ENCODE data around the gene HABP4.

The HABP4 gene

DNA sequence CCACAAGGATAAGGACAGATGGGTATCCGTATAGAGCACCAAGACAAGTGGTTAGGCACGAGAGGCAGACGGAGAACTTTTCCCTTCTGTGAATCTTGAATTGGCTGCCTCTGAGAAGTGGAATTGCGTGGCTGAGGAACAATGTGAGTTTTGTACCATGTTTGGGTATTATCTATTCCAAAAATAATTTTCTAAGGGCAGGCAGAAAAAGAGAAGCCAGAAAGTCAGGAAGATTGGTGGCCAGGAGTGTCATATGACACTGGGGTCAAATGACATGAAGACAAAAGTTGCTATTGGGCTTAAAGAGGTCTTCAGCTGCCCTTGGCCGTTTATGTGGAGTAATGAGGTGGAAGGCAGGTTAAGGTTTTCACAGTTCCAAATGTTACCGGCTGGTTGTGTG lies 14.5 kb downstream of the HABP4 start:
- no peak for DNase-seq (ENCODE audit: extremely low spot score, insufficient read length, low read depth)
- no peak for FAIRE-seq

DNA sequence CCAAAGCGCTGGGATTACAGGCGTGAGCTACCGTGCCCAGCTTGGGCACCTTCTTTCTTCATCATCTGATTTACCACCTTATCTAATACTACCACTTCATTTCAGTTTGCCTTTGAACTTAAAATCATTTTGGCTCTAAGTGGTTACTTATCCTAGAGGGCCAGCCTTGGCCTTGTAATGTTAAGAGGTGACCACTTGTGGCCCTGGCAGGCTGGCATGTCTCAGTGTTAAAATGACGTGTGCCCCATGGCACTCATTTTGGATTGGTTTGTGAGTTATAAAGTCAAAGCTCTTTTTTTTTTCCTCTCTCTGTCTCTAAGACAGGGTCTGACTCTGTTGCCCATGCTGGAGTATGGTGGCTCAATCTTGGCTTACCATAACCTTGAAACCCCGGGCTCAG lies 17.8 kb downstream of the HABP4 start:
- FAIRE-seq (no peak), DNase-seq (ENCODE audit: extremely low spot score, insufficient read length, low read depth) (no peak)

DNA sequence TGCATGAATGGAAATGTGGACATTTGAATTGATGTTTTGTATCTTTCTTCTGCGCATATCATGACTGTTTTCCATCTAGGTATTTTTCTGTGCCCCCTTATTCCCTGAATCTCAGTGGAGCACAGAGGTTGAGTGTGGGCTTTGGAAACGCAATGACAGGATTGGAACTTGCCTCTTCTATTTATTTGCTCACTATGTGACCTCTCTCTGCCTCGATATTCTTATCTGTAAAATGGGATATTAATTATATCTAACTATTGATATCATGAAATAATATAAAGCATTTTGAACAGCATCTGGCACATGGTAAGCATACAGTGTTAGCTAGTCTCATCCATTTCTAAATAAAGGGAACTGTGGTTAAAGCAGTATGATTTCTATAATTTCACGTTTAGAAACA lies 26.0 kb downstream of the HABP4 start:
- DNase-seq (ENCODE audit: extremely low spot score, insufficient read length, low read depth), result no peak
- no peak for FAIRE-seq

DNA sequence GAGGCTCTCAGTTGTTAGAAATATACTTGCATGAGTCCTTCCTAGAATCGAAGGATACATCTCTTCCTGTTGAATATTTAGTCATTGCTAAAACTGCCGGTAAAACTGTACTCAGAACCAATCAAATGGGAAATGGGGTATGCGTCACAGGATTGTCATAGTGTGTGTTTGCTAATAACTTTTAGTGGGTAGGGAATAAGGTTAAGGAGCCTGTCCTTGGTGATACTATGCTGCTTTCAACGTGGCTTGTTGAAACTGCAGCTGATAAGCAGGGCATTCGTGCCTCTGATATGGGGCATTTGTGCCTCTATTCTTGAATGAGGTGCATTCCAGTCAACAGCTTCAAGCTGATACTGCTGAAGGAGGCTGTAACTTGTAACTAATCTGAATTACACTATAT lies 26.6 kb downstream of the HABP4 start:
- no peak for DNase-seq (ENCODE audit: extremely low spot score, insufficient read length, low read depth)
- no peak for FAIRE-seq

DNA sequence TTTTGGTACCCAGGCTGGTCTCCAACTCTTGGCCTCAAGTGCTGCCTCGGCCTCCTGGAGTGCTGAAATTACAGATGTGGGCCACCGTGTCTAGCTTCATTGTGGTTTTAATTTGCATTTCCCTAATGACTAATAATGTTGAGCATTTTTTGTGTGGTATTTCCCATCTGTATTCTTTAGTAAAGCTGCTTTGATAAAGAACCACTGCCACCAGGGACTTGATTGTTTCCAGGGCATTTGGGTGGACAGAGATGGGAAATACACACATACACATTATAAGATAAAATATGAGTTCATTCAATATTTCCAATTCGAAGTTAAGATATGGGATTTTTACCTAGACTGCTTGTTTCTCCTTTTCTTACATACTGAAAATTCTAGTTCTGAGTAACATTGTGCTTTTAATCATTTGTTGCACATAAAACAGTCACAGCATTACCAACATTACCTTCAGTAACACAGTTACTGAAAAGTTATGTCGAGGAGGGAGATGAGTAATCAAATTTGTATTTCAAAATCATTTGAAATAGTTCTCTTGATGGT lies 28.9 kb downstream of the HABP4 start:
- no peak for DNase-seq (ENCODE audit: extremely low spot score, insufficient read length, low read depth)

DNA sequence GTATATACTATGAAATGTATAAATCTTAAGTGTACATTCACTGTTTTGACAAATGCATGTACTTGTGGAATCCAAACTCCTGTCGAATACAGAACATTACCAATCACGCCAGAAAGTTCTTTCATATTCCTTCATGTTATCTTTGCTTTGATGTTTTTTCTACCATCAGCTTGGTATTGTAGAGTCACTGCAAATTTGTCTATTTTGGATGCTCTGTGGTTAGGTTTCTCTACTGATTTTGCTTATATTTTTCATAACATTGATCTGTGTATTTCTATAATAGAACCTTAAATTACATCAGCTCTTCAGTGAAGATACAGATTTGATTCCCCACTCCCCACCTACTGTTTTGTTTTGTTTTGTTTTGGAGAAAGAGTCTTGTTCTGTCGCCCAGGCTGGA lies 30.8 kb downstream of the HABP4 start:
- FAIRE-seq (no peak), DNase-seq (ENCODE audit: extremely low spot score, insufficient read length, low read depth) (no peak)

More for the DNA sequence above, 28.9 kb downstream of the HABP4 start:
- FAIRE-seq, result peak; percentile 83

DNA sequence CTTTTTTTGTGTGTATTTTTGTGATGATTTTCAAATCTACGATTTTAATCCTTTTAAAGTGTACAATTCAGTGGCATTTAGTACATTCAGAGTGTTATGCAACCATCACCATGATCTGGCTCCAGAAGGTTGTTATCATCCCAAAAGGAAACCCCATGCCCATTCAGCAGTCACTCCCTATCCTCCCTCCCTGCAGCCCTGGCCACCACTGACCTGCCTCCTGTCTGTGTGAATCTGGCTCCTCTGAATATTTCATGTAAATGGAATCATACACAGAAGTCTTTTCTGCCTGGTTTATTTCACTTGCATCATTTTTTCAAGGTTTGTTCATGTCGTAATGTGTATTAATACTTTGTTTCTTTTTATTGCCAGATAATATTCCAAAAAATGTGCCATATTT lies 32.5 kb downstream of the HABP4 start:
- DNase-seq (ENCODE audit: extremely low spot score, insufficient read length, low read depth) (no peak), FAIRE-seq (no peak)

DNA sequence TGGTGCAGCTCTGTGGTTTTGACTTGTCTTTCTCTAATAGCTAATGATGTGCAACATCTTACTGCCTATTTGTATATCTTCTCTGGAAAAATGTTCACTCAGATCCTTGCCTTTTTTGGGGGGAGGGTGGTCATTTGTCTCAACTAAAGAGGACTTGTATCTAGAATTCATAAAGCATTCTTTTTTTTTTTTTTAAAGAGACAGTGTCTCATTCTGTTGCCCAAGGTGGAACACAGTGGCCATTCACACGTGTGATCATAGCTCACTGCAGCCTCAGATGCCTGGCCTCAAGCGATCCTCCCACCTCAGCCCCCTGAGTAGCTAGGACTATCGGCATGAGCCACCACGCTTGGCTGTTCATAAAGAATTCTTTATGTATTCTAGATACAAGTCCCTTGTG lies 33.2 kb downstream of the HABP4 start:
- no peak for FAIRE-seq
- no peak for DNase-seq (ENCODE audit: extremely low spot score, insufficient read length, low read depth)

DNA sequence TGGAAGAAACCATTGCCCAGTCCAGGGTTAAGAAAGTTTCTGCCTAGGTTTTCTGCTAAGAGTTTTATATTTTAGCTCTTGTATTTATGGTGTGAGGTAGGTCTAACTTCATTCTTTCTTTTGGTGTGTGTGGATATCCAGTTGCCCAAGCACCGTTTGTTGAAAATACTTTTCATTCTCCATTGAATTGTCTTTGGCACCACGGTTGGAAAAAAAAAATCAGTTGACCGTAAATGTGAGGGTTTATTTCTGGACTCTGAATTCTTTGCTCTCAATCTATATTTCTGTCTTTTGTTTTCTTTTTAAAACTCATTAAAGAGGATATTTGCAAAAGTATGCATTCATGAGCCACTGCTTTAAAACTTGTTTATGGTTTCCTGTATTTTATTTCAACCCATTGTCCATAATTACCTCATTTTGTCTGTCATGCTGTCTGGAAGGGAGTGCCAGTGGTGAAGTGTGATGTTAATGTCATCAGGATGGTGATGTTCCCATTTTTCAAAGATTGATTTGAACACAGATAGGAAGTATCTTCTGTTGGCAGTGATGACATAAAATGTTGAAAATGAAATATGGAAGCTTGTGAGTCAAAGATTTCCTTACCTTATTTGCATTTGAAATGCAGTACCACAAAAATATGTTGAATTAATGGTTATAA lies 33.9 kb downstream of the HABP4 start:
- no peak for FAIRE-seq

DNA sequence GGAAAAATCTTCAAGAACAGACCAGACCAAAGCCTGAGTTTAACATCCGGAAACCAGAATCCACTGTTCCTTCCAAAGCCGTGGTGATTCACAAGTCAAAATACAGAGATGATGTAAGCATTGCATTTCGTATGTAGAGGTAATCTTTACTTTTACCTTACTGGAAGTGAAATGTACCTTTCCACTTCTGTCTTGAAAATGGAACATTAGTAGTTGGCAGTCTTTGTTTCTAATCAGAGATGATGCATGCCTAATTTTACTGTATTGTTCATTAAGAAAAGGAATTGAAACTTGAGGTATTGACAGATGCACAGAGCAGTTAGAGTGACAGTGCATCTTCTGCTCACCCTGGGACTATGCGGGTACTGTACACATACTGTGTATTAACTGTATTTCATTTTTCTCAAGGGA lies 34.6 kb downstream of the HABP4 start:
- peak; percentile 60 for FAIRE-seq
- peak; percentile 29 for DNase-seq (ENCODE audit: extremely low spot score, insufficient read length, low read depth)

More for the DNA sequence above, 33.9 kb downstream of the HABP4 start:
- no peak for DNase-seq (ENCODE audit: extremely low spot score, insufficient read length, low read depth)

DNA sequence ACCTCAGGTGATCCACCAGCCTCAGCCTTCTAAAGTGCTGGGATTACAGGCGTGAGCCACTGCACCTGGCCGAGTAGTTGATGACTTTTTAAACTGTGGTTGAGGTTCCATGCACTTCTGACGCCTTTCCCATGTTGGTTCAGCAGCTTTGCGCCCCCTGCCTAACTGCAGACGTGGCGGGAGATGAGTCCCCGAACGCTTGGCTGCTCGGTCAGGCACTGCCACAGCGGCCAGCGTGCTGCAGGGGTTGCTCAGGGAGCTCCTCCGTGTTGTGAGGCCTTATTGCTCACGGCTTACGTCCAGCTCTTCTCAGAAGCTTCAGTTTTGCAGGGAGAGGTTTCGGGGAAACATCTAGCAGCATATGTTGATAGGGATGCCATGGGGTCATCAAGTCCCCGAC lies 35.3 kb downstream of the HABP4 start:
- FAIRE-seq (no peak), DNase-seq (ENCODE audit: extremely low spot score, insufficient read length, low read depth) (no peak)

DNA sequence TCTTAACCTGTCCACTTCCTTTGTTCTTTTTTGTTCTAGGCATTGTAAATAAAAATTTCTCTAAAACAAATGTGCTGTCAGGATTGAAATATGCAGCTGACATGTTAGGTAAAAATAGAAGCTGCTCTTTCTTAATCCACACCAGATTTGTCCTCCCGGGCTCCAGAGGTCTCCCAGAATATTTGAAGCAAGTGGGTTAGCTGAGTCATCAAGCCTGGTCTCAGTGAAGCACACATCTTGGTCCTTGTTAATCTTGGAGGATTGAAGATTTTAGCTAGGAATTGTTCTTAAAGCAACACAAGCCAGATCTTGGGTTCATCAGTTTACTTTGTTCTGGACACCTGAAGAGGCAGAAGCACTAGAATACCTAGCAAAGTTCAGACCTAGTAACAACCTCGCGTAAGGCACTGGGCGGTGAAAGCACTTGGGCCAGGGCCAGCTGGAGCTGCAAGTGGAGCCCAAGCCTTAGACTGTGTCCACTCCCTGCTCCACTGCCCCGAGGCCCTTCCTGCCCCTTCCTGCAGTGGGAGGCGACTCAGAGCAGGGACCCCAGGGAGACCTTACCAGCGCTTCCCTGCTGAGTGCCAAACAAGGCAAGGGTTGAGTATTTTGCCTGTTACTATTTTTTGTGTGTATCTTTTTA lies 36.5 kb downstream of the HABP4 start:
- DNase-seq (ENCODE audit: extremely low spot score, insufficient read length, low read depth) (no peak), FAIRE-seq (no peak)

DNA sequence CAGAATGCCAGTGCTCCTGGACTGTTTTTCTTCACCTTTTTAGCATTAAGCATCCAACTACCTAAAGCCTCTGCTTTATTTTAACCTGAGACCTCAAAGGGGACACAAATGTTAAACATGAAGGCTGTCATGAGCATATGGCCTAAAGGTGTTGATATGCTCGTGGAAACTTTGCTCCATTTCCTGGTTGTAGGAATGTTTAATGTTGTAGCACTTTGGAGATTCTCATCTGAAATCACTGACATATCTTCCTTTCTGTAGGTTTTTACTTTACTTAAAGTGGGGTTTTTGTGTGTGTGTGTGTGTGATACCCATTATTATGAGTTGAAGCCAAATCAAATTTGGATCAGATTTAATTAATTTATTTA lies 37.0 kb downstream of the HABP4 start:
- FAIRE-seq, result no peak

DNA sequence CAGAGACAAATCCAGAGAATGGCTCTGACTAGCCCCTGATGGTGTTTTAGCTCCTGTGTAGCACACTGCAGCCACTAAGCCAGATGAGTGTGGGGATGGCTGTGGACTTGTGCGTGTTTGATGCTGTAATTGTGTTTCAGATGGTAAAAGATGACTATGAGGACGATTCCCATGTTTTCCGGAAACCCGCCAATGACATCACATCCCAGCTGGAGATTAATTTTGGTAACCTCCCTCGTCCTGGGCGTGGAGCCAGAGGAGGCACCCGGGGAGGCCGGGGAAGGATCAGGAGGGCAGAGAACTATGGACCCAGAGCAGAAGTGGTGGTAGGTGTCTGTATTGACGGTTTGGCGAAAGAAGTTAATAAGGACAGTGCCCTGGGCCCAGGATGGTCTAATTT lies 38.0 kb downstream of the HABP4 start:
- no peak for DNase-seq (ENCODE audit: extremely low spot score, insufficient read length, low read depth)
- no peak for FAIRE-seq

More for the DNA sequence above, 37.0 kb downstream of the HABP4 start:
- DNase-seq (ENCODE audit: extremely low spot score, insufficient read length, low read depth), result no peak

DNA sequence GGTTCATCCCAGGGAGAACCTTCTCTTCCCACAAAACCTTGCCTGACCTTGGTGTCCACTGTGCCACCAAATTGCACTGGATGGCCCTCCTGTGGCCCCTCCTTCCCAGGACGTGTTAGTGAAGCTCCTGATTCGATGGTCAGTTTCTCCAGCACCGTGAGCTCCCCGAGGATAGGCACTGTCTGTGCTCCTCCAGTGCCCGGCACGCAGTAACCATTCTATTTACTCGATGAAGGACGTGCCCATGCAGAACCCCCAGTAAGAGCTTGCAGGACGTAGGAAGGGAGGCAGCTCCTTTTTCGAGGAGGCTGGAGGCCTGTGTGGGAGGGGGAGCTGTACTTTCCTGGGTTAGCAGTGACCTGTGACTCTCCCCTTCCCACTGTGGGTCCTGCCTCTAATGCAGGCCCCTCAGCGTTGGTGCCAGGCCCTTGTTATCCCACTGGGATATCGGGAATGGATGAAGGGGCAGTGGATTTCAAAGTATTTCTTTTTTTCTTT lies 39.6 kb downstream of the HABP4 start:
- no peak for DNase-seq (ENCODE audit: extremely low spot score, insufficient read length, low read depth)
- no peak for FAIRE-seq

DNA sequence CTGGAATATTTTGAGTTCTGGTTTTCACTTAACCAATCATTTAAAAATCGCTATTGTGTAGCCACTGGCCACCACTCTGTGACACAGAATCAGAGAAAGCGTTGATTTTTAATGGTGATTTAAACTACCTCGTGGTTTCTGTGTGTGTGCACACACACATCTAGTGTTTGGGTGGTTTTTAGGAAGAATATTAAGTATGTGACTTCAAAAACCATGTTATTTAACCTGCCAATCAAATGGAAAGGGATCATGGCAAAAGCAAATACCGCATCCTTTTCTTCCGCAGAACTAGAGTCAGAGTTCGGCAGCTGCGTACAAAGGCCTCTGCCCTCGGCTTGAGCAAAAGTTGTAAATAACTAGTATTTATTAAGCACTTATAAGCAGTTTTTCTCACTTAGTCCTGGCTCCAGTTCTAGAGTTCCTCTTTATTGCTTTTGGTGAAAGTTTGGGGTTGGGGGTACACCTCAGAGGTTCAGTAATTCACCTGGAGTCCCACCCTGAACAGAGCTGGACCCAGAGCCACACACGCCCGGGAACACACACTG lies 40.6 kb downstream of the HABP4 start:
- DNase-seq (ENCODE audit: extremely low spot score, insufficient read length, low read depth) (no peak), FAIRE-seq (no peak)

DNA sequence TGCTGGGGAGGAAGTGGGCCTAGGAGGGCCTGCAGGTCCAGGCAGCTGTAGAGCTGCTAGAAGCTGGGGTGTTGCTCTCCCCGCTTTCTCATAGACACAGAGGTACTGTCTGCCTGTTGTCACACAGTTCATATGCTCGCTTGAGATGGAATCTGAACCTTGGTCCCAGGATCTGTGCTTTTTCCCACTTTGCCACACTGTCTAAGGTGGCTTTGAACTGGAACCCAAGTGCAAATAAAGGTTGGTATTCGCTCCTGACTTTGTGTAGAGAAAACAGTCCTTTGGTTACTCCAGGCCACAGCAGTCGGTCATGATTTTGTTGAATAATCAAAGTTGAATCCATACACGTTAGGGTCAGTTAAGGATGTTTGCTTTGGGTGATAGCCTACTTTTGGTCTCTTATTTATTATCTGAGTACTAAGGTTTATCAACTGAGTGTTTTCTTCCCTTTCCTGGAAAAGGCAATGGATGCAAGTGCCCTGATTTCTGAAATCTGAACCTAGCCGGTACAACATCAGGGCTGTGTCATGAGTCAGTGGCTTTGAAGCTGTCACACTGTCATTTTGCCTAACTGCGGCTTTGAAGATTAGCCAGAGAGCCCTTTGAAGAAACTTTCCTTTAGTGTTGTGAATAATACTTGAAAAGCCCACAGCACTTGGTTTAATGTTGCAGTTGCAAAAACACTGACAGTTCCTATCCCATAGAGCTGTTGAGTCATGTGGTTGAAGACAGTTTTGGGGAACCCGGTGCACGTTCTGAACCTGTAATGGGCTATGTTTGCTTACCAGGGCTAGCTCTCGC lies 41.3 kb downstream of the HABP4 start:
- DNase-seq (ENCODE audit: extremely low spot score, insufficient read length, low read depth) (no peak), FAIRE-seq (no peak)

DNA sequence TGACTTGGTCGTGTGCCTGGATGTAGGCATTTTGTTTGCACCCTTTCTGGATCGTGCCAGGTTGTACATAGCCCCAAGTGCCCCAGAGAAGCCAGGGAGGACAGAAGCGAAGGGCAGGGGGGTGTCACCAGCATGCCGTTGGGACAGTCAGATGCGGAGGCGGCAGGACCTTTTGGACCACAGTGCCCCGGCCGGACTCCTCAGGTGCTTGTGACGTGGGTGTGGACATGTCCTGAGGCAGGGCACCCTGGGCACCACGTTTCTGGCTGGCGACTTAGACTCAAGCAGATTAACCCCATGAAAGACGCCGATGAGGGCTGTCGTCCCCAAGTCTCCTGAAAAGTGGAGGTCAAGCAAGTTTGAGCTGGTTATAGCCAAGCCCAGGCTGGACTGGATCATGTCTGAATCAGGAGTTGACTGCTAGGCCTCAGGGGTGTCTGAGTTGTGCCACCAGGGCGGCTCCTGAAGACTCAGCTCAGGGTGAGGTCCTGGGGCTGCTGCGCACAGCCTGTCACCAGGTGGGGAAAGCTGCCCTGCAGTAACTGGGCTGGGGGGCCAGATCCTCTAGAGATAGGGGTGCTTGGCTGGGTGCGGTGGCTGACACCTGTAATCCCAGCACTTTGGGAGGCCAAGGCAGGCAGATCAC lies 42.0 kb downstream of the HABP4 start:
- FAIRE-seq, result no peak

DNA sequence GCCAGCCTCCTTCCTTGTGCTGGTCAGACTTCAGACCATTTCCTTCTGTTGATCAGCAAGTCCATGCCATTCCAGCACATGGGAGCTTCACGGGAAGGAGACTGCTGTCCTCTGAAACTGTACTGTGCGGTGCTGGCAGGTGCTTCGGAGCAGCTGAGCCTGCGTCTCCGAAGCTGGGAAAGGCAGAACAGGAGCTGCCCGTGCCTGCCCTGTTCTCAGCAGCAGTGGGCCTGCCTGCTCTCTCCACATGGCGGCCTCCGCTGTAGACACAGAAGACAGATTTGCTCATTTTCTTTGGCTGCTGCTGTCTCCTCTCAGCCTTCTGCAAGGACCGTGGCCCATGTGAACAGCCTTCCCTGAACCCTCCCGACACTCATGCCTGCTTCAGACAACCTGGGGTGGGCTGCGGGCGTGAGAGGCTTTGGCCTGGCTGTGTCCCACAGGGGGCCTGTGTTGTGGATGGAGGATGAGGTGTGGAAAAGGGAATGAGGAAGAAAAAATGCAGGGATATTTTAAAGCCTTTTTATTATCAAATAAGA lies 43.1 kb downstream of the HABP4 start:
- DNase-seq (ENCODE audit: extremely low spot score, insufficient read length, low read depth), result no peak
- no peak for FAIRE-seq

More for the DNA sequence above, 42.0 kb downstream of the HABP4 start:
- DNase-seq (ENCODE audit: extremely low spot score, insufficient read length, low read depth), result no peak

DNA sequence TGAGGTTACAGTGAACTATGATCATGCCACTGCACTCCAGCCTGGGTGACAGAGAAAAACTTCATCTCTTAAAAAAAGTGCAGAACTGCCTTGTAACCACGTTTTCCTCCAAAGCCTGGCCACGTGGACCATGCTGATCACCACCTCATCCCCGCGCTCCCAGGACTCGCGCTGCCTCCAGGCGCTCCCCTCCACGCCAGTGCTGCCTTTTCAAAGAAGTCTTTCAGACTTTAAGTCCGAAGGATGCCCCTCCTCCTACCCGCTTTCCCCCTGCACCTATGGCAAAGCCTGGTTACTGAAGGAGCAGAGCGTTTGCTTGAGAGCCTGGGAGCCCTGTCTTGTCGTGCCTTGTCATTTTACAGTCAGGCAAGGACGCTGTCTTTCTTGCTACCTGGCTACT lies 43.8 kb downstream of the HABP4 start:
- no peak for FAIRE-seq

More for the DNA sequence above, 43.8 kb downstream of the HABP4 start:
- no peak for DNase-seq (ENCODE audit: extremely low spot score, insufficient read length, low read depth)
